OCI-M2 (cell line): ENCODE results near the gene PPP3R1.

ENCODE experiments used
- DNase-seq: peaks from one replicate; lab custom pipeline; 2025; ENCODE audit not compliant: unreplicated experiment; lab: John Stamatoyannopoulos, UW

Gene PPP3R1

DNA sequence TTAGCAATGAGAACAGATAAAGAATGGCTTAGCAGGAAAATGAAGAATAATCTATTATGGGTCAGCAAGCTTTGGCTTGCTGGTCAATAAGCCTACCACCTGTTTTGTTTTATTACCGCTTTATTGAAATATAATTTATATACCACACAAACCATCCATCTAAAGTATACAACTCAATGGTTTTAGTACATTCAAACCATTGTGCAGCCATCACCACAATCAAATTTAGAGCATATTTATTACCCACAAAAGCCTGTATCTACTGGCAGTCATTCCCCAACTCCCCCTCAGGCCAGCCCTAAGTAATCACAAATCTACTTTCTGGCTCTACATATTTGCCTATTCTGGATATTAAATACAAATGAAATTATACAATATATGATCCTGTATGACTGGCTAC, 17.2 kb downstream of the PPP3R1 start:
- DNase-seq: no peak

DNA sequence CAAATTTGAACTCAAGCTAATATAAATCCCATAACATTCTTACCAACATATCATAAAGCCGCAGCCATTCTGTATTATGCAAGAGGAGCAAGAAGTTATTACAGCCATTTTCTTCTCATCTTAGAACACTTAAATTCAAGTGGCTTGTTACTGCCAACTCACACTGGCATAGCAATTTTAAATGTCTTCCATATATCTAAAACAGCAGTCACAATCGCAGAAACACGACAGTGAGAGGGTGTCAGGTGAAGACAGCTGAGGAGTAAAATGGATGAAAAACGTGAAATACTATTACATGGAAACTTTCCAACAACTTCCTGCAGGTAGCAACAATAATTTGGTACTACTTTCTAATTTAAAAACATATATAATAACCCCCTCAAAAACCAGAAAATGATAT, 17.9 kb downstream of the PPP3R1 start:
- no peak for DNase-seq

DNA sequence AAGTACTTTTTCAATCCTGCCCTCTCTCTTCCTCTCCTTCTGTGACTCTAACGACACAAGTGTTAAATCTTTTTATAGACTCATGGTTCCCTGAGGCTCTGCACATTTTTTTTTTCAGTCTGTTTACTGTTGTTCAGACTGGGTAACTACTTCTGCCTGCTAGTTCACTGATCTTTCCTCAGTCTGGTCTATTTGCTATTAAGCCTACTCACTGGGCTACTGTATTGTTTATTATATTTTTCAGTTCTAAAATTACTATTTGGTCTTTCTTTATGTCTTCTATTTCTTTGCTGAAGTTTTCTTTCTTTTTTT, 21.3 kb downstream of the PPP3R1 start:
- DNase-seq: no peak

DNA sequence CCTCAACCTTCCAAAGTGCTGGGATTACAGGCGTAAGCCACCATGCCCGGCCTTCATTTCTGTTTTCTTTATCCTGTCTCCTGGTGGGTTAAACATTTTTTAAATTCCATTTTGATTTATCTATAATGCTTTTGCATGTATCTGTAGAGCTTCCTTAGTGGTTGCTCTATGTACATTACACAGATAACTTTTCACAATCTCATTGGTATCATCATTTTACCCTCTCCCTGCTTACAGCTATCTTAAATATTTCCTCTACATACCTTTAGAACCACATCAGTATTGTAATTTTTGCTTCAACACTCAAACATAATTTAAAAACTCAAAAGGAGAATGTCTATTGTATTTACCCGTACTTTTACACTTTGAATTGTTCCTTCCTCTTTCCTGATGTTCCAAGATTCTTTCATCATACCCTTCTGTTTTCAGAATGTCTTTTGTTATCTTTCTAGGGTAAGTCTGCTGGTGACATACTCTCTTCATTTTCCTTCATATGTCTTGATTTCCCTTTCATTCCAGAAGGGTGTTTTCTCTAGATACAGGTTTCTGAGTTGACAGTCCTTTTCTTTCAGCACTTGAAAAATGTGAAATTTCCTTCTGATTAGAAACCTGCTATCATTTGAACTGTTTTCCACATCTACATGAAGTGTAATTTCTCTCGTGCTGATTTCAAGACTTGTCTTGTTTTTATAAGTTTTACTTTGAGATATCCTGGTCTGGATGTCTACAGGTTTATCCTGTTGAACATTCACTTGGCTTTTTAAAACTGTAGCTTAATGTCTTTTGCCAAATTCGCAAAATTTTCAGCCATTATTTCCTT, 21.9 kb downstream of the PPP3R1 start:
- DNase-seq: no peak

DNA sequence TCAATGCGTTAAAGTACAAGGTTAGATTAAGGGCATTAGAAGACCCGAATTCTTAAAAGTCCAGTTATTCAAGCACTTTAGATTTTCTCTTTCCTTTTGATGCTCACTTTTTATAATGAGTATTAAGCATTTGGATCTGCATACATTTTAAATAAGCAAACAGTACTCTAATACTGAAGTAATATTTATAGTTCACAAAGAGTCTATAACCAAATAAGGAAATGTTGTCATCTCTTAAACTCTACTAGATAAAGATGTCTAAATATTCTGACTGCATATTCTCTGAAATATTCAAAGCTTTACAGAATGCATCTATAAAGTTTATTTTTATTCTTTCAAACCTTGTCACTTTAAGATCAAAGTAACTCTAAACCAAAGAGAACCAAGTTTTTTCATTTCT, 25.5 kb downstream of the PPP3R1 start:
- DNase-seq: no peak

DNA sequence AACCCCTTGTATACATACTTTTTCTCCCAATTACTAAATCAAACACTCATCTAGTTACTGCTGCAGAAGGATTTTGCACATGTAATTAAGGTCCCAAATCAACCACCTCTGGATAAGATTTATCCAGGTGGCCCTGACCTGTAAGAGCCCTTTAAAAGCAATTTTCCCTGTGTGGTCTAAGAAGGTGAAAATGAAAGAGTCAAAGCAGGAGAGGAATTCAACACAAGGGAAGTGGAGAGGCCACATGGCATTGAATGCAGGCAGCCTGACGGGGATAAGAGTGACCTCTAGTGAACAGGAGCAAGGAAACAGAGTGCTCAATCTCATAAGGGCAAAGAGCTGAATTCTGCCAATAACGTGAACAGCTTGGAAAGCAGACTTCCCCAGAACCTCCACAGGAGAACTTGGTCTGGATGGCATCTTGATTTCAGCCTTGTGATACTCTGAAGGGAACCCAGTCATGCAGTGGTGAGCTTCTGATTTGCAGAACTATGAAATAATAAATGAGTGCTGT, 27.2 kb downstream of the PPP3R1 start:
- DNase-seq: no peak

DNA sequence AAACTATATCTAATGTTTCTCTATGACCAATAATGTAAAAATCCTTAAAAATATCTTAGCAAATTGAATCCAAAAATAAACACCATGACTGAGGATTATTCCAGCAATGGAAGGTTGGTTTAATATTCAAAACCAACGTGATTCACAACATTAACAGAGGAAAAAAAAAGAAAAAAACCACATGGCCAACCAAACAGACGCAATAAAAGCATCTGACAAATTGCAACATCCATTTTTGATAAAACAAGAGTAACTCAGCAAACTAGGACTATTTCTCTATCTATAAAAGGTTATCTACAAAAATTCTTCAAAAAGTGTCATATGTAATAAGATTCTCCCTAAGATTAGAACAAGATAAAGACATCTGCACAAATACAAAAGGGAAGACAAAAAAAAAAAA, 28.9 kb downstream of the PPP3R1 start:
- no peak for DNase-seq

DNA sequence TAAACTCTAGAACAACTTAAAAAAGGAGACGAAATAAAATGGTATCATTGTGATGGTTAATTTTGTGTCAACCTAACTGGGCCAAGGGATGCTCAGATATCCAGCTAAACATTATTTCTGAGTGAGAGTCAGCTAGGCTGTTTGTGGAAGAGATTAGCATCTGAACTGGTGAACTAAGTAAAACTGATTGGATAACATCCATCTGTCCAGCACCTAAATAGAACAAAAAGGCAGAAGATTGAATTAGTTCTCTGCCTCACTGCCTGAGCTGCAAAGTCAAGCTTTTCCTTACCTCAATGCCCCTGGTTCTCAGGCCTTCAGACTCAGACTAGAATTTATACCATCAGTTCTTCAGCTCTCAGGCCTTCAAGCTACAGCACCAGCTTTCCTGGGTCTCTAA, 30.0 kb downstream of the PPP3R1 start:
- no peak for DNase-seq

DNA sequence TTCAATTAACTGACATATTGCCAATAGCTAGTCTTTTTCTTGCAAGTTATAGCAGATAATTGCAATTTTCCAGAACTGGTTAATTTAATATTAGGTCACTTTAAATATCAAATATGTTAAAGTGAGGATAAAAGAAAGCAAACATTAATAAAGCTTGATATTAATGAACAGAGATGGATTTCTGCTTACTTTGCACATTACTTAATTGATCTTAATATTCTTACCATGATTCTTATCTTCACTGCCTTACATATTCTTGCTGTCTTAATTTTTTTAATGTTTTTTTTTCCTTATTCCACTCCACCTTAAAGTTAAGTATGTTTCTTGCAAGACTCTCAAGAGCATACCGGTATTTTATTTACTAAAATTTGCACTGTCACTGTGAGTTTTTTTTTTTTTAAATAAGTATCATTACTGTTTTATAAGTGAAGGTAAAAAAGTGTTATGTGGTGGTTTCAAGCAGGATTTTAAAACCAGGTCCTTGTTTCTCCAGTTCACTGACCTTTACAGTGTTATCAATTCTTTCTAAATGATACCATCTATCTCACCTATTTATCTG, 33.9 kb downstream of the PPP3R1 start:
- no peak for DNase-seq

DNA sequence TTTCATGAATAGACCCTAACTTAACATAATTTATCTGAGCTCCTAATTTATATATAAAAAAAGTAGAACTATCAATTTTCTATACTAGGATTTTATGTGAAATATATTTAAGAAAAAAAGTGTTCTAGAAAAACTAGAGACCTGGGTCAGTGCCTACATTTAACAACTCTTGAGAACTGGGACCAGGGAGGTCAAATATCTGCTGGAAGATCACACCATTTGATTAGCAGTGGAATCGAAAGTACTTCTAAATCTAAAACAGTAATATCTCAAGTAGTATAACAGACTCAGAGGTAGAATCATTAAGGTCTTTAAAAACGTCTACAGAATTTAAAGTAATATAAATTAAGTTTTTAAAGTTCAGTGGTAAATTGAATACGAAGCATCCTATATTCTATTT, 34.6 kb downstream of the PPP3R1 start:
- DNase-seq: no peak

DNA sequence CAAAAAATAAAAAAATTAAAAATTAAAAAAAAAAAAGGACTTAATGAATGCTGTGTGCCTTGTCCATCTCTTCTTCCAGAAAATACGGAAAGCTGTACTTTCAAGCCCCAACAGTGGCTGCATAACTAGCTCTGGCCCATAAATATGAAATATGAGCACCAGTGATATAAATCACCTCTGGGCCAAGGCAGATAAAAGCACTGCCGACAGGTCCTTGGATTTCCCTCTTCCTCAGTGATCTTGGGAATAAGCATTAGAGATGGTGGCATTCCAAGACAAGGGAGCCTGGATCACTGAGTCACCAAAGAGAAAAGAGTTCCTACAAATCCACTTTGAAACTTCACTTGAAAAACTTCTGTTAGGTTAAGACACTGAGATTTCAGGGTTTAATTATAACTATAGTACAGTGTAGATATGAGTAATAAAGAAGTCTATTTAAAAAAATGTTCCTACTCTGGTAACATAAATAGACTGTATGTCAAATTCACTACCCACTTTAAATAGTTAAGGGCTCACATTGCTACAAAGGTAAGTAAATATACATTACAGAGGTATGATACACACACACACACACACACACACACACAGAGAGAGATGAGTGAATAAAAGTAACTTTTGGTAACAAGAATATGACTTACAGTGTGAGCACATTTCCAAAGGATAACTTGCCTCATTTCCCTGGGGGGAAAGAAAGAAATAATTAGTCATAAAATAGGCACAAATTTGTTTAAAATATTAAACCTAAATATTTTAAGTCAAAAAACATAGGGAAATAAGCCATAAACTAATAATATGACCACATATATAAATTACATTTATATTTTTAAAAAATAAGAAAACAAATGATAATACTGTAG, 35.6 kb downstream of the PPP3R1 start:
- no peak for DNase-seq

DNA sequence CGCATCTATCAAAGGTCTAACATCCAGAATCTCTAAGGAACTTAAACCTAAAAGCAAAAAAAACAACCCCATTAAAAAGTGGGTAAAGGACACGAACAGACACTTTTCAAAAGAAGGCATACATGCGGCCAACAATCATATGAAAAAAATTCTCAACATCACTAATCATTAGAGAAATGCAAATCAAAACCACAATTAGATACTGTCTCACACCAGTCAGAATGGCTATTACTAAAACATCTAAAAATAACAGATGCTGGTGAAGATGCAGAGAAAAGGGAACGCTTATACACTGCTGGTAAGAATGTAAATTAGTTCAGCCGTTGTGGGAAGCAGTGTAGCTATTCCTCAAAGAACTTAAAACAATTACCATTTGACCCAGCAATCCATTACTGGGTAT, 38.0 kb downstream of the PPP3R1 start:
- DNase-seq: no peak

DNA sequence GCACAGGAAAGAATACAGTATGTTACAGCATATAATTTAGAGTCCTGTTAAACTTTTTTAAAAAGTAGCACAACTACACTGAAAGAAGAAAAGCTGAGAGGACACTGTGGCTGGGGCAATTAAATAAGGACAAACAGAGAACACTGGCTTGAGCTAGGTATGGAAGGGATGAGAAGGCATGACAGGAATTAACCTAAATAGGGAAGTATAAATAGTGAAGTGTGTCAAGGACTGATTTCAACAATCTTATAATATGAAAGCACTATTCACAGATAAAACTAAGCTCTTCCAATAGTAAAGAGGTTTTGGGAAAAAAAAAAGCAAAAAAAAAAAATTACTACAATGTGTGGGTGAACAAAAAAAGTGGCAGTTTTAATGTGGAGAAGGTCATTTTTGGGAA, 45.5 kb downstream of the PPP3R1 start:
- no peak for DNase-seq

DNA sequence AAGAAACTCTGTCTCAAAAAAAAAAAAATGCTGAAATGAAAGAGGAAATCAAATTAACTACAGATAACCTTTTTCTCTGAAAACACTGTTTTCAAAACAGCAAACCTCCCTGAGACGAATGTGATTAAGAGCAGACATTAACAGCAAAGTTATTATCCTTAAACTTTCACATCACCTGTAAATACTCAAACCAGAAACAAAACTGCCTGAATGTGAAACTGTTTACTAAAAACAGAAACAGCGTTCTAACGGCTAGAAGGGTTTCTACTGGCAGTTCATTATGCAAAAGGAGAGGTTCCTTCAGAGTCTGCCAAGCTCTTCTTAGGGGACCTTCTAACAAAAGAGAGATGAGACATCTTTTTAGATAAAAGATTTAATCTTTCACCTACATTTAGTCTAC, 48.7 kb downstream of the PPP3R1 start:
- DNase-seq: no peak

DNA sequence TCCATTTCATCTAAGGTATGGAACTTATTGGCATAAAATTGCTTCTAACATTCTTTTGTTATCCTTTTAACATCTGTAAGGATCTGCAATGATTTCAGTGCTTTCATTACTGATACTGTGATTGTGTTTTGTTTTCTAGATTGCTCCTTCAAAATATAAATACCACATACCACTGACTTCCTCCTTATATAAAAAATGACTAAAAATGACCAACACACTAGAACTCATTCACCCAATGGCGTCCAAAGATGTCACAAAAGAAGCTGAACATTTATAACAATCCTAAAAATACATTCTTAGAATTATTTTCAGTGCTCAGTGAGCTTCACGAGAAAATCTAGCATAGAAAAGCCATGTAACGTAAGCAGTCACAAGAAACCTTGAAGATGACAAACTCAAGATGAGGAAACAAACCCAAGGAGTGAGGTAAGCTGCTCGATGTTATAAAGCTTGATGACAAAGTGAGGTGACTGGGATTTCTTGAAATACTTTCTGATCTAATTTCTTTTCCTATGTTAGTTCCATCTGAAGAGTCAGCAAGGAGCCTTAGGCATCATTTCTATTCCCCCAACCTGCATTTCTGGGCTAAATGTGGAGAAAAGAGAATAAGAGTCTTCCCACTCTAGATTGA, 52.1 kb downstream of the PPP3R1 start:
- no peak for DNase-seq

DNA sequence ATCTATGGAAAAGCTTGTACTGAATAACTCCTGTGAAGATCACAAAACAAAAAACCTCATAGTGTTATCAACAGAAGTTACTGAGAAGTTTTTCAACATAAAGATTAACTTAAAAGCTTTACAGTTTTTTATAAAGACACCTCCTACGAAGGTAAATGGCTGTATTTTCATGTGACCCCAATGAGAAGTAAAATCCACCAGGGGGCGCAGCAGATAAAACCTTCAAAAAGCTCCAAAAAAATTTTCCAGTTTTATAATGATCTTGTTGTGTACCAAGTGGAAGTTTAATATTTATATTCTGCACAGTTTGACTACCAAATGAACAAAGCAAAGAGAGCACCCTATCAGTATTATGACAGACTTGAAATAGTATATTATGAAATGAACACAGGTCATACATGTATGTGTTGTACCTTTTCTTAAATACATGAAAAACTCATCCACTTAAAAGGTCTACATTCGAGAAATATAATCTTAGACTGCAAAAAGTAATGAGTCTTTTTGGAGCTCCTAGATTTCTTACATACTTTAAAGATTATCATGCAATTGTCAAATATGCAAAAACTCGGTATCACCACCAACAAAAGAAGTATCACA, 56.1 kb downstream of the PPP3R1 start:
- no peak for DNase-seq

DNA sequence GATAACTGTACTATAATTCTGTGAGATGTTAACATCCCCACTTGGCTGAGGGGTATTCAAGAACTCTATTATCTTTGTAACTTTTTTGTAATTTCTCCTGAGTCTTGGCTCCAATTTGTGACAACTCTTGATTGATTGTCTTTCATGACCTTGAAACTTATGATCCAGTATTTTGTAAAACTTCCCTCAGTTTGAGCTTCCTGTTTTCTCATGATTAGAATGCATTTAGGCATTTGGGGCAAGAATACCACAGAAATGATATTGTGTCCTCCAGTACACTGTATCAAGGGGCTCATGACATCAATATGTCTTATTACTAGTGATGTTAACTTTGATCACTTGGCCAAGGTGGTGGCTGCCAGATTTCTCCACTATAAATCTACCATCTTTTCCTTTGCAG, 57.2 kb downstream of the PPP3R1 start:
- no peak for DNase-seq

DNA sequence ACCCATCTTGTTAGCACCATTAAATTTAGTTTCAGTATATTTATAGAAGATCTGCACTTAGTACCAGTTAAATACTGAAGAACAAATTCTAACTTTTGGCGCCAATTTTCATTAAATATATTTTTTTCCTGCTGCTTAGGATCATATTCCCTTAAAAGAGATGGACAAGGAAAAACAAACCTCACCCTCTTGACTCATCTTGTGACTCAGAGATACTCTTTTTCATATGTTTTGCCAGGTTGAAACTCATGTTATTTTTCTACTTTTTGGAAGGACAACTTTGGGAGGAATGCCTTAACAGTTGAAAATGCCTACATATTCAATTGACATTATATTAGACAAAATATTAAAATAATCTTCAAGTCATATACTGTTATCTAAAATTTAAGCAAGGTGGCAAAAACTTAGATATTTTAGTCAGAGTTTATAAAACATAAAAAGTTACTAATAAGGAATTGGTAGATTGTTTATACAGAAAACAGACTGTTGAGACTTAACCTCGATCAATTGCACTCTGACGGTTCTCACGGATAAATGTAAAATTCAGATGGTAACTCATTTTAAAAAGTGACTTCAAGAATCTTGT, 58.5 kb downstream of the PPP3R1 start:
- DNase-seq: no peak

DNA sequence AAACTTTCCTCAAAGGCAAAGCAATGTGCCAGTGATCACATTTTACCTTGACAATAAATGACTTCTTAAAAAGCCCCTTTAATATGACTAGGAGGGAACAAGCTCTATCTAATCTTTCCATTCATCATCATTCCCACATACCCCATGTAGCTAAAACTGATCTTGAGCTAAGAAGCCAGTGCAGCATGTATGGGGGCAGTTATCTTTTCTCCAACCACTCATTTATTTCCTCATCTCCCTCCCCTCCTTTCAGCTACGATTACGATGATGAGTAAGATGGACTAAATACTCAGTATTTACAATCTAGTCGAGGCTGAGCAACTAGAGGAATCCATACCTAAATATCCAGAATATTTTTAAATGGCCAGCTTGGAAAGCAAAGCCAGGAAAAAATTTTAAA, 59.2 kb downstream of the PPP3R1 start:
- no peak for DNase-seq

DNA sequence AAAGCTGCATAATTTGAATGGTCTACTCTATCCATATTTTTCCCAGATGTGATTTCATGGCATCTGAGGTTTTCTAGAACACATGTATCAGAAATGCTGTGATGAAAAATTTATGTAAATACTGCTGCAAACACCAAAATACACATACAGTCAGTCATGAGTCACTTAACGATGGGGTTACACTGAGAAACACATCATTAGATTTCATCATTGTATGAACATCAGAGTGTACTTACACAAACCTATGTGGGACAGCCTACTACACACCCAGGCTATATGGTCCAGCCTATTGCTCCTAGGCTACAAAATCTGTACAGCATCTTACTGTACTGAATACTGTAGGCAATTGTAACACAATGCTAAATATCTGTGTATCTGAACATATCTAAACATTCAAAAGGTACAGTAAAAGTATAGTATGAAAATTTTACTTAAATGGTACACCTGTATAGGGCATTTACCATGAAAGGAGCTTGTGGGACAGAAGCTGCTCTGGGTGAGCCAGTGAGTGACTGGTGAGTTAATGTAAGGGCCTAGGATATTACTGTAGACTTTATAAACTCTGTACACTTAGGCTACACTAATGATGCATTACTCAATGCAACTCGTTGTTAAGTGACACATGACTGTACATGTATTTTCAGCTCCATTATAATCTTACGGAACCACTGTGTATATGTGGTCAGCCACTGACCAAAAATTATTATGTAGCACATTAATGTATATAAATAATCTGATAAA, 61.2 kb downstream of the PPP3R1 start:
- no peak for DNase-seq
